MV-4-11 (cell line): ENCODE data around the gene NLGN1.

Source experiments
- DNase-seq: peaks from one replicate; lab custom pipeline; 2025; lab: John Stamatoyannopoulos, UW

Gene NLGN1

DNA sequence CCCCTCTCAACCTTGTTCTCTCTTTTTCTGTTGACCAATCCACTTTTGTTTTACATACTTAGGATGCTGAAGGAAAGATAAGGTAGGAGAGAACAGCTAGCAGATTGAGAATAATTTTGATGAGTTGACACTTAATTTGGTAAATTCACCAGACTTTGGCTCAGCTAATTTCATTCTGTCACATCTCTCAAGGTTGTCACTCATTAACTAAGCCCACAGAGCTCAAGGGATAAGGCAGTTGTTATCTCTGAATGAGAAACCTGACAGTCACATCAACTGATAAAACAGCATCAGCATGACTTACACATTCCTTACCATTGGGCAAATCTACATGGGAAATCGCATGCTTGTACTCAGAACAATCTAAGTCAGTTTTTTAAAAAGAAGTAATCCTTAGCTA is 591.4 kb downstream of the NLGN1 start:
- no peak for DNase-seq

DNA sequence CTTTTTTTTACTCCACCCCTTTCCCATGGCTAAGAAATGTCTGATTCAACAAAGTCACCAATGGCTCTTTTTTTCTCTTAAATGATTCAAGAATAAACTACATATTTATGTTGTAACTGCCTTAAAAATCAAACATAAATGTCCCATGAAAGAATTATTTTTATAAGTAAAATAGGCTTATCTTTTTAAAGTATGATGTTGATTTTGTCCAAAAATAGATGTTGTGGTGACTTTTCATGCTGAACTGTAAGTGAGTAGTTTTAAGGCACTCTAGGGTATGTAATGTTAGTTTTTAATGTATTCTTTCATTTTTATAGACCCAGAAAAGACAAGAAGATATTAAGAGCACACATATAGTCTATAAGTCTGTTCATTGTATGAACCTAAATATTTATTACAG is 594.9 kb downstream of the NLGN1 start:
- no peak for DNase-seq

DNA sequence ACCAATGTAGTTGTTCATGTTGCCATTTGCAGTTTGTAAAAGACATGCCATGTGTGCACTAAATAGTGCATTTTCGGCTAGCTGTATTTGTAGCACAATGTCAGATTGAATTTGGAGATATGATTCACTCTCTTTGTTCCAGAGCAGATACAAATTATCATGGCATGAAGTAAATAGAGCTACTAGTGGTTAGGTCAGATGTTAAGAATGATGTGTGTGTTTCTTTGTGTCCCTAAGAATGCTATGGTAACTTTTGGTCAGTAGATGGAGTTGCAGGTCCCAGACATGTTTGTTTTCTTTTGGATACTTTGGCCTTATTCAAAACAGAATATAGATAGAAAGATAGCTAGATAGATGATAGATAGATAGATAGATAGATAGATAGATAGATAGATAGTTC is 595.8 kb downstream of the NLGN1 start:
- no peak for DNase-seq

DNA sequence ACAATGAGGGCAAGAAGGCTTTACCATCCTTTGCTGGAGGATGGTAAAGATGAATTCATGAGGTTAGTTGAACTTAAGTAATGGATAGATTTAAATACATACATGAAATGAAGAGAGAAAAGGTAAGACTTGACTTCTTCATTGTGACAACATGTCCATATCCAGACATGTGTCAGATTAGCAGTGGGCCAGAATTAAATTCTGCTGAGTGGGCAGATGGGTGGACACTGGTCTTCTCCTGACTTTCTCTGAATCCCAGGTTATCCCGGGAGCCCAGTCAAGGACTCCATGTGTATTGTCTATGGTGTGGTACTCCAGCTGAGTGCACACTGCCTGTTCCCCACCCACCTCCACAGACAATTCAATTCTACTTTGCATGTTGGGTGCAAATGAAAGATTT is 603.1 kb downstream of the NLGN1 start:
- no peak for DNase-seq

DNA sequence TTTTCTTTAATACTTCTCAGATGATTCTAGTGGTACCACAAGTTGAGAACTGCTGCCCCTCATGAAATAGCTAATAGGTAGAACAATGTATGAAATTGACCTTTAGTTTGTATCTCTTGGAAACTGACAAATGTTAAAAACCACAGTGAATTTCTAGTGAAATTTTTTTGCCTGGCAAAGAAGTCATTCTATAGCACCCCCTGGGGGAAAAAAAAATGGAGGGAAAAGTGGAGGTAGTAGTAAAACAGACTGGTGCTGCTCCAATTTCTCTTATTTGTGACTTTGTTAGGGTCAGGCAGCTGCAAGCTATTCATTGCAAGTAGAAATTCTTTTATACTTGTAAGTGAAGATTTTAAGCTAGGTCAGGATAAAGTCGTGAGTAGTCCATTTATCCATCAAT is 605.0 kb downstream of the NLGN1 start:
- no peak for DNase-seq

DNA sequence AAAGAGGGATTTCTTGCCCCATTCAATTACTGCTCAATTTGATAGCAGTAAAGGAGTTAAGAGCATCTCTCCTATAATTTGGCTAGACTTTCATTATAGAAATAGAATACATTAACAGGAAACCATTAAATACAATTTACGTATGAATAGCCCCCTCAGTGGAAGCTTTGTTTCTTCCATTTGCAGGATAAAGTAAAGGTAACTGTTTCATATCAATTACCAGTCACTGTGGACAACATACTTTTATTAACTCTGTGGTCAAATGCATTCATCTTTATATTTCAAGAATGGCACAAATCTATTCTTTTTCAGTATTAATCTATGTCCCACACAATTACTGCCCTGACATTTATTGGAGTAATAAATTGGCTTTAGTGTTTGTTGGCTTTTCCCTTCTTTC is 613.4 kb downstream of the NLGN1 start:
- no peak for DNase-seq

DNA sequence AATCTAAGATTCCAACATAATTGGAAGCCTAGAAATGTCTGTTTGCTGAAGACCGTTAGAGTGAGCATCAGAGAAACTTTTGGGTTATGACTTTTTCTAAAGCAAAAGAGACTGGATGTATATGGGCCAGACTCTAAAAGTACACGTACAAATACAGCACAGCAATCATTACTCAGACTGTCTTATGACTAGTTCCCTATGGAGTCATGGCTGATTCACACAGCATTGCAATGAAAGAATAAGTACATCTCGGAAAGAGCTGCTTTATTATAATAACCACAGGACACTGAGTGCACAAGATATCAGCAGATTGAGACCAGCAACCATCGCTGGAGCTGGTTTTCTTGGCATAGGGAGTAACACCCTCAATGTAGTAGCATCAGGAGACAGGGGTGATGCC is 618.6 kb downstream of the NLGN1 start:
- DNase-seq: no peak

DNA sequence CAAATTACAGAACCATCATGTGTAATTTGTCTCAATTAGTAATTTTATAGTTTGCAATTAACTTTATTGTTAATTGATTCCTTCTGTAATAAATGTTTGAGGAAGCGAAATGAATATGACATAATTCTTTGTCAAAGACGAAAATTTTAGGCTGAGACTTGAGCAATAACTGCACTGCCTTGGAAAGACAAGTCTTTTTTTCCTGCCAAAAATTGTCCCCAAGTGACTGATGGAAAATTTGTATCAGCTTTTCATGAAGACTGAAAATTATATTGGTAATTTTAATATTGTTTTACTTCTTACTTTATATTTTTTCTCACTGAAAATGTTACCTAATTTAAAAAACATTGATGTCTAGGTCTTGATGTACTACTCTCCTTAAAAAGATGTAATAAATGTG is 622.6 kb downstream of the NLGN1 start:
- no peak for DNase-seq

DNA sequence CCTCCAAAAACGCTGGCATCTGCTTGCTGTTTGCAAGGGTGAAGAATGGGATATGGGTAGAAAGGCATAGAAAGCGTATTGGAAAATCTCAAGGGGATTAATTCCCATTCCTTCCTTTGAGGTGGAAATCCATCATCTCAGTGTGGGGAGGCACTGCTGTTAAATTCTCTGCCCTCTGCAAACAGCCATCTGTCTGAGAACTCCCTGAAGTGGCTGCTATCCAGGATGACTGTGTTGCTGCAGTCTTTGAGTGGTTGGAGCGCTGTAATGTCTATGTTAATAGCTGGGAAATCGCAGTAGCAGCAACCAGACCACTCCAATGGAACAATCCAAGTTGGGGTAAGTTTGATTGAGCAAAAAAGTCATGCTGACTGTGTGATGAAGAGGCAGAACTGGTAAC is 625.9 kb downstream of the NLGN1 start:
- no peak for DNase-seq

DNA sequence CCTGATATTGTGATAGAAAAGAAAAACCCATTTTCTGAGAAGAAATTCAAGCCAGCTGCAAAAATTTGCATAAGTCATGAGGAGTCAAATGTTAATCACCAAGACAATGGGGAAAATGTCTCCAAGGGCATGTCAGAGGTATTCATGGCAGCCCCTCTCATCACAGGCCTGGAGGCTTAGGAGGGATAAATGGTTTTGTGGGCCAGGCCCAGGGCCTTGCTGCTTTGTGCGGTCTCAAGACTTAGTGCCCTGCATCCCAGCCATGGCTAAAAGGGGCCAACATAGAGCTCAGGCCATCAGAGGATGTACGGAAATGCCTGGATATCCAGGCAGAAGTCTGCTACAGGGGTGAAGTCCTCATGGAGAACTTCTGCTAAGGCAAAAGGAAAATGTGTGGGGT is 631.1 kb downstream of the NLGN1 start:
- DNase-seq: no peak

DNA sequence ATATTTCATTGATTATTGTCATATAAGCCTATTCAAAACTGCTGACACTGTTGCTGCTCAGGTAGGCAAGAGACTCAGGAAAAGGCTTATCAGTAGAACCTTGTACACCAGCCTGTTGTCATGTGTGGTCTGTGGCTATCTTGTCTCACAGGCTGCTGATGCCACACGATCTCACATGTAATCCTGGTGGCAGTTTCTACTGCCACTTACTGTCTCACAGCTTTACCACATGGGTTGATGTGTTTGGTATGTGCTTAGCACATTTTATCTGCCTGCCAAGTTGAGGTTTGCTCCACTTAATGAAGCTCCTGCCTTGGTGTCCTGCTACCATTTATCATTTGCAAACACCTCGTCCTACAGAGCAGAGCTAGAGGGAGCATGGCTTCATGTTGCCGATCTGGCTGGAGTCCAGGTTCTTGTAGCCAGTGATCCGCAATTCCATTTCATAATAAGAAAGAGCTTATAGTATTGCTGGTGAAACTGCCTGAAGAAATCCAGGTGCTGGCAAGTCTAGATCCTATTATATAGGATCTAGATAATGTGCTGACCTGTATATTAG is 637.9 kb downstream of the NLGN1 start:
- no peak for DNase-seq

DNA sequence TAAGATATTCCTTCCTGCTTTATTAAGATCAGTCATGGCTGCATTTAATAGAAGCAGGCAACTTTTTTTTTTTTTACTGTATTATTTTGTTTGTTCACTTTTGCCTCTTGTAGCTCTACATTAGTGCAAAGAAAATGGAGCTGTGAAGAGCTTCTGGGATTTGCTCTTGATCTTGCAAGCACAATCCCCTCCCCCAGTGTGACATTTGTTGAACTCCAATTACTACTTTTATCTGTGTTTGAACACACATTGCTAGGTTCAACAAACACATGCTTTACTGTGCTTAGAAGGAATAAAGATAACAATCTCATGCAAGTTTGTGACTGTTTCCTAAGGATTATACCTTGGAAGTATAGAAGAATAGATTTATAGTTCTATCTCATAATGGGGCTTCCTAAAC is 648.8 kb downstream of the NLGN1 start:
- no peak for DNase-seq

DNA sequence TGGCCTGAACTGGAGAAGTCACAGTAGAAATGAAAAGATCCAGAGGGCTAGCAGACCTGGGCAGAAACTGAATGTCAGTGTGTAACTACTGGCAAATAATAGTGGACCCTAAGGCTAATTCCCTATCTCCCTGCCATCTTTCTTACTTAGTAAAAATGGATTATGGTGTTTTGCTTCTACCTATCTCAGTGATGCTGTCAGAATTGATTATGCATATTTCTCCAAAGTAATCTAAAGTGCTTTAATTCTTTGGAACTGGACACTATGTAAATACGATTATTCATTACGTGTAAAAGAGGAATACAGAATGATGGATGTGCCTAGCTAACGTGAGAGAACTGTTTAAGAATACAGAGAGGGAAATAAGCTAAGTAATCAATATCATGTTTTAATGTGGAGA is 651.9 kb downstream of the NLGN1 start:
- no peak for DNase-seq

DNA sequence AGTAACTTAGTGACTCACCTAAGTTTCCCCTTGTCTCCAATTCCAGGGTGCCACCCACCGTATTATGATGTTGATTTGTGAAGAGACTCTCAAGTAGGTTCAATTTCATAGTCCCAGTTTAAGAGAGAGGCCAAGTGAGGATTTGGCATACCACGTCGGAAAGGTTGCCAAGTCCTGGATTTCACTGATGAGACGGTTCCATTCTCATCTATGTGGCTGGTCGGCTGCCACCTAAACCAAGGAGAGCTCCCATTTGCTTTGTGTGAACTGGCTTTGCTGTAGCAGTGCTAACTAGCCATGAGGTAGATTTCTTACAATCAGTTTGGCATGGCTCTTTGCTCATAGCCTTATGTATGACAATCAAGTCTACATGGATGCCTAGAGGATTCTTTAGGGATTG is 653.6 kb downstream of the NLGN1 start:
- DNase-seq: no peak

DNA sequence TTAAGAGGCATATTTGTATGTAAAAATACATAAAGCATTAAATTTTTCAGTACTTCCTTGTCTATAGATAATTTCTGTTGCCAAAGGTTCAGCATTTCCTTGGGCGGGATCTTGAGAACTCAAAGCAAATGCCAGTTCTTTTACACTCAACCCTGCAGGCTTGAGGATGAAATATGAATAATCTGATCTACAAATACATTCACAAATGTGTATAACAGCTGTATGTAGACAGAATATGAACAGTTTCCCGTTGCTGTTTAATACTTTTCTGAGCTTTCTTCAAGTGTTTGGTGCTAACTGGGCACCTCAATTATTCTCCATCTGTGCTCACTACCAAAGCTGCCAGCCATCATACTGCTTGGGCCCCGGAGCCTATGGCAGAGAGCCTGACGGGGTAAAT is 661.3 kb downstream of the NLGN1 start:
- DNase-seq: no peak

DNA sequence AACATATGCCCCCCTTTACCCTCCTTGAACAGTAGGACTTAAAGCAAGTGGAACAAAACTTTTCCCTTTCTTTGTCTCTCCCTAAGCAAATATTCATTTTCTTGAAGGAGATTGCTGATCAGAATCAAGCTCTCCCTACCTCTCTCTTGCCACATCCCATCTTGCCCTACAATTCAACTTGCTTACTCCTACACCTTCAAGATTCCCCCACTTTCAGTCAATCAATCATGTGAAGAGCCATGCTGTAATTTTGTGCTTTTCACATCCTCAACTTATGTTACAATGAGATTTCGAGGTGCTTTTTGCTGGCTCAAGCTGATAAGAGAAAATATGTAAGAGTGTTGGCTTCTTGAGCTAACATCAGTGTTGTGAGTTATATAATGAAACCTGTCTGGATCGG is 662.9 kb downstream of the NLGN1 start:
- DNase-seq: no peak

DNA sequence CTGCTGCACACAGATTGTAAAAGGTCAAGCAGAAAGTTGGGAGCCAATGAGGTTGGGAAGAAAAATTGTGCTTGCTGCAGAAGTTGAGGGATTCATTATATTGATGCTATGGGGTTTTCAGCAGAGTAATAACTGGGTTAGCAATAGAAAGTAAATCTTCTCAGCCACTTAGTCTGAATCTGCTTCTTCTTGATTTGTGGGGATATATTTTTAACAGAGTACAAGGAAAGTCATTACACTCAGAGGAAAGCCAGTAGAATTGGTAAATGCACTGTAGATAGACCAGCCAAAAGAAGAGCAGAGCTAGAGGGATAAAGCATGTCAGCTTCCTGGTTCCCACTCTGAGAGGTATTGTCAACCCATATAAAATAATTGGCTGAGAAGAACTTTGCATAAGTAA is 663.6 kb downstream of the NLGN1 start:
- no peak for DNase-seq

DNA sequence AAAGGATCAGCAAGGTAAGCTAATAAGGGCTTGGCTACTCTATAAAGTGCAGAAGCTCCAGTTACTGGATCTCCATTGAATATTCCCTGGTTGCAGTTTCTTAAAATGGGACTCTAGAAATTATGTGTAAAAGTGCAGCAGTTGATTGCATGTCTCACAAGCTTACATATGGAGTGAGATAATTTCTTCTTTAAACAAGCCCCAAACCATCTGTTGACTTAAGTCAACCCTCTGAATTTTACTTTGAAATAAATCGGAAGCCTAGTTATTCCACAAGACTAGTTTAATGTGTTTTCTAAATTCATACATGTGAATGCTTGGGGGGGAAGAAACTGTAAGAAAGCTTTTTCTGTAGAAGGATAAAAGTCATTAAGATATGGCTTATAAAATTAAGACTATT is 664.2 kb downstream of the NLGN1 start:
- DNase-seq: no peak

DNA sequence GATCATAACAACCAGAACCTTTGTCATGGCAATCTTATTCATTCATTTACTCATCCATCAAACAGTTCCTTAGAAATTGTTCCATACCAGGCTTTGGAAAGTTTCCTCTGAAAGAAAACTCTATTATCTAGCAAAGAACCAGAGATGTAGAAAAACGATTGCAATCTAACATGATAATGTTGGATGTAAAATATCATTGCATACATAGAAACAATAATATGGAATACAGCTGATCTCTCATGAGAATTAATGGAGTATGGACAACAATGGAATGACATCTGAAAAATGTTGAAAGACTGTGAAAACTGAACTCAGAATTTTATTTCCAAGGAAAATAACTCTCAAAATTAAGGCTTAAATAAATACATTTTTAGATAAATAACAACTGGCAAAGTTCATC is 665.4 kb downstream of the NLGN1 start:
- DNase-seq: no peak

DNA sequence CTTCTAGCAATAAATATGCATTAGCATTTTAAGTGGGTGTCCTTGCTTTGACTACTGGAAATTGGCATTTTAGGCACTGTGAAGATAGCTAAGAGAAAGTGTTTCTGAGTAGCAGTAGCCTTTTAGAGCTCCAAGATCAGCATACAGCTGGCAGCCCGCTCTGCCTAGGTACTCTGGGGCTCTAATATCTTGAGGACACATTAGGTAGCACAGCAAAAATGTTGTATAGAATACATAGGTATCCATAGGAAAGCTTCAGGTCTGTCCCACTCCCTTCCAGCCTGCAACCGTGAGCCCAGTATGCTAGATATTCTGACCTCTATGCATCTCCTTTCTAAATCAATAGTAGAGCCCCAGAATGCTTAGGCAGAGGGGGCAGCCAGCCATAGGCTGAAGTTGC is 670.5 kb downstream of the NLGN1 start:
- no peak for DNase-seq

DNA sequence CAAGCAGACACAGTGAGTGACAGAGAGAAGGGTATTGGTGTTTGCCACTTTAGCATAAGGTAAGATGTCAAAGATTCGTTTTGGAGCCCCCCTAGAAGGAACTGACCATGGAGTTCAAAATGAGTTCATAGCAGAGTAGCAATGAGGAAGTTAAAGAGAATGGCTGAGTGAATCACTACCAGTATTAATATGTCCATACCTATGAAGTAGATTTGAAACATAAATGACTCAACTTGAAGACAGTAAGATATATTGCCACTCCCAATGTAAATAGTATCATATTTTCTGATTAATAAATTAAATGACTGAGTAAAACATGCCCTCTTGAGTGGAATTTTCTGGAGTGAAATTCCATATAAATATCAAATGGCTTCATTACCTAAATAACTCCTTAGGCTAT is 675.1 kb downstream of the NLGN1 start:
- DNase-seq: no peak

DNA sequence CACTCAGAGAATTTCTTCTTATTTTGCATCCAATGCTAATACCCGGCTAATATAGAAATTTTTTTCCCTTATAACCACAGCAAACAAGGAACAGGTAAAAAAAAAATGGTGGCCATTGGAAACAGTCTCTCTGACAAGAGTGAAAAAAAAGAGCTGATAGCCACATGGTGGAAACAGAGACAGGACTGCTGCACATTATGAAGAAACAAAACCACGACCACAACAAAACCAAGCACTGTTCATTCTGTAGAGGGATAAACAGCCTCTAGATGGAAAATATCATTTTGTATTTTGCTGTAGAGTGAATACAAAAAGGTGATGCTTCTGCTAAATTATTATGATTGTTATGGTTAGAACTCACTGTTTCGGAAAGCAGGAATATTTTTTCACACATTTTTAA is 686.2 kb downstream of the NLGN1 start:
- DNase-seq: no peak

DNA sequence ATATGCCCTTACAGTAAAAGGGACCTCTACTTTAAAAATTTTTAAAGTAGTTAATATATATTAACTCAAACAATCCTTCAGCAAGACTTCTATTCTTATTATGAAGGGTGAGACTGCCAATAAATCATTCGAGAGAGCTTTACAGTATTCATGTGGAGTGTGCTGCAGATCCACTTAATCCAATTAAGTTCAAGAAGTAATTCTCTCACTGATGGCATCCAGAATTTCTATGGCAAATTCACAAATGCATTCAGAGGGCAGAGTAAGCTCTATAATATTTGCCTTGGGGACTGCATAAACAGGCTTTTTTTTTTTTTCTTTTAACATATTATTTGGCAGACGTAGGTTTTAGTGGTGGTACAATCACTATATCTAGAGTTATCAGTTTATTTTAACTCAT is 692.0 kb downstream of the NLGN1 start:
- no peak for DNase-seq

DNA sequence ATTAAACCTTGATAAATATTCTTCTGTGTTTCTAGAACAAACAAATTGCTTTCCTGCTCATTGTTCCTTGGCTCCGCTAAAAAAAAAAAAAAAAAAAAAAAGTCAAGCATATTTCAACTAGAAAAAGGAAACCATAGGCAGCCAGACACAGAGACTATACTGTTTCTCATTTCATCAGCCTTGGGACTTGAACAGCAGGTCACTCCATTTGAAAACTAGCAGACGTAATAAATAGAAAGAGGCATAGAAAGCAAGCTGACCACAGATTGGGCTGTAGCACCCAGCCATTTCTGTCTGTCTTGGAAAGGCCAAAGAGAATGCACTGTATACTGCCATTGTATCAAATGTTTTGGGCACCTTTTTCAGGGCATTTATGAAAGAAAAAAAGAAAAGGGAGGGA is 697.1 kb downstream of the NLGN1 start:
- no peak for DNase-seq

DNA sequence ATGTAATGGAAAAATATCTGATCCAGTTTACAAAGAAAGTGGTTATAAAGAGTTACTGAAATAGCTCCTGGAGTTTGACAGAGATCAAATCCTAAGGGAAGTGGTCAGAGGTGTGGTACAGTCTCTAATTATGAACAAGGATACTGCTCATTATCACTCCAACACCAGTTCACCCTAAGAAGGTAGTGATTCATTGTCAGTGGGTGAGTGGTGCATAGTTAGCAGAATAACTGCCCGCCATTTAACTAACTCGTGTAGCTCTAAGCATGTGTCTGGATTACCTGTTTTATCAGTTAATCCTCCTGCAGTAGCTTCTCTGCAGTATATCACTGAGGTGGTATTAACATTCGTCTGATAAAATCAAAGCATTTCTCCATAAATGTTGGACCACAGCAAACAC is 700.1 kb downstream of the NLGN1 start:
- no peak for DNase-seq
